Right lobe of liver (tissue), 6 donors: ENCODE results near the gene TMCO2. TPM values are rescaled to one million over a fixed set of nuclear protein-coding genes. Genes with fewer than 3 reads are reported as not detected.

ENCODE experiments used
- ATAC-seq, 4 donors: fragments of 200-7000 bp; cut with Tn5 transposase; one replicate each; pipeline ENCODE4 v1.9.1; 2020; ENCODE audit warnings: mild to moderate bottlenecking in 4 of 4, moderate library complexity in 4 of 4
- DNase-seq, 3 donors: peaks; one replicate each; pipeline ENCODE4 v3.0.0-alpha.2; 2020
- H3K27ac ChIP-seq, 3 donors: fragments of 200-600 bp; one replicate each; pipeline ENCODE4 v1.8.0; 2022
- H3K27me3 ChIP-seq, 2 donors: fragments of 200-600 bp; one replicate each; pipeline ENCODE4 v1.8.0; 2022
- H3K36me3 ChIP-seq, 4 donors: fragments of 200-600 bp; sonication (generic) in 1 of 4; one replicate each; pipeline versions ENCODE4 v1.5.1 to v1.8.0; 2017 to 2022; ENCODE audit warnings: control low read depth in 1 of 4
- H3K4me1 ChIP-seq, 4 donors: fragments of 200-600 bp; sonication (generic) in 1 of 4; one replicate each; pipeline versions ENCODE4 v1.5.1 to v1.8.0; 2017 to 2022; ENCODE audit warnings: control low read depth in 1 of 4
- H3K4me3 ChIP-seq, 3 donors: fragments of 200-600 bp; one replicate each; pipeline ENCODE4 v1.8.0; 2022
- H3K9me3 ChIP-seq, 4 donors: fragments of 200-600 bp; sonication (generic) in 1 of 4; one replicate each; pipeline versions ENCODE4 v1.5.1 to v1.8.0; 2017 to 2022; ENCODE audit warnings: control low read depth in 1 of 4
- POLR2A ChIP-seq: fragments of 450-650 bp; IDR thresholded peaks from one replicate; pipeline ENCODE4 v1.6.1; 2017; ENCODE audit warnings: antibody characterized with exemption, mild to moderate bottlenecking
- WGBS: methylation state at CpG from one replicate; pipeline ENCODE4 v1.1.6; 2018; ENCODE audit warnings: low coverage, low lambda C conversion rate; ENCODE audit not compliant: insufficient coverage; ENCODE audit errors: missing lambda C conversion rate; 5-methylcytosine and 5-hydroxymethylcytosine counted together
- intact Hi-C, 2 donors: fragments of 100-400 bp; cut with DNase I; formaldehyde crosslinking; loops; one replicate each; pipeline versions ENCODE4 v1.11.2 to v1.14.1; 2022
- long read RNA-seq: library from polyadenylated mRNA; unstranded; transcript quantifications from one replicate; pipeline ENCODE4 v2.0.0, GENCODE V29; 2019
- total RNA-seq, 6 experiments: library from RNA; depleted of rRNA in 2 of 6; stranded (reverse); fragments of >200 nt in 2 of 6; fragmentation: NEBNext Ultra II Directional in 3 of 6; extraction: Animal tissue kit (Norgen Biotek cat#: 25700) in 3 of 6; gene quantifications; one replicate each; pipeline versions ENCODE4 v1.1.0 to v1.2.4, GENCODE V29; 2016 to 2023
- TF ChIP-seq, protein P1 (sequence below), 4 donors: fragments of 200-600 bp in 3 of 4; fragments of 450-650 bp in 1 of 4; IDR thresholded peaks; one replicate each; pipeline versions ENCODE4 v1.5.1 to v1.8.0; 2016 to 2022; ENCODE audit warnings: antibody characterized with exemption in 4 of 4, mild to moderate bottlenecking in 2 of 4
- donor health status: DM: no; HTN: yes; CAD: no.
- donor health status: DM: no; HTN: no; CAD: no.
- donor health status: DM: no; HTN: no; CAD: no.
- donor health status: DM: no; HTN: yes; CAD: no.
- donor health status: DM: no; HTN: yes; CAD: no.

TMCO2 gene
- not detected for total RNA-seq
- long read RNA-seq = 0 reads

DNA sequence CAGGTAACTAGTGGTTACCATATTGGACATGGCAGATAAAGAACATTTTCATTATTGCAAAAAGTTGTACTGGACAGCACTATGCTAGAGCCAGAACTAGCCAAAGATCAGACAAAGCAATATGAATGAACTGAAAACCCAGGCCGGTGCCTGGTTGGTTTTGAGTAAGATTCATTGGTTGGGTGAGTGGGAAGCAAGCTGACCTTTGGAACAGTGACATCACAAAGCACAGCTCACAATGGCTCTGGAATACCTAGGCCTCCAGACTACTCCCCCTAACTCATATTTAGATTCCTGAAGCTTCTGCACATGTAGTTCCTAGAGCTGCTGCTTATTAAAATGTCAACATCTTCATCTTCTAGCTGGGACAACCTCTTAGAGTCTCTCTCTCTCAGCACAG is at the start of gene TMCO2:
TMCO2 (plus strand) TSS at position 283 of the 400 bp plus-strand sequence; CDS start at position 340, 57 bp downstream.
- Histone ChIP-seq H3K4me3 (no peak within 1 kb of the TSS), H3K36me3 (no peaks in the 10 kb centered on the region), H3K4me1 (no peaks in the 10 kb centered on the region), H3K9me3 (no peaks in the 10 kb centered on the region), H3K27ac (no peak within 1 kb of the TSS), H3K27me3 (no peaks in the 10 kb centered on the region)
- intact Hi-C loops = no loop called here
- no peak for TF ChIP-seq POLR2A
- TF ChIP-seq, protein P1, sequence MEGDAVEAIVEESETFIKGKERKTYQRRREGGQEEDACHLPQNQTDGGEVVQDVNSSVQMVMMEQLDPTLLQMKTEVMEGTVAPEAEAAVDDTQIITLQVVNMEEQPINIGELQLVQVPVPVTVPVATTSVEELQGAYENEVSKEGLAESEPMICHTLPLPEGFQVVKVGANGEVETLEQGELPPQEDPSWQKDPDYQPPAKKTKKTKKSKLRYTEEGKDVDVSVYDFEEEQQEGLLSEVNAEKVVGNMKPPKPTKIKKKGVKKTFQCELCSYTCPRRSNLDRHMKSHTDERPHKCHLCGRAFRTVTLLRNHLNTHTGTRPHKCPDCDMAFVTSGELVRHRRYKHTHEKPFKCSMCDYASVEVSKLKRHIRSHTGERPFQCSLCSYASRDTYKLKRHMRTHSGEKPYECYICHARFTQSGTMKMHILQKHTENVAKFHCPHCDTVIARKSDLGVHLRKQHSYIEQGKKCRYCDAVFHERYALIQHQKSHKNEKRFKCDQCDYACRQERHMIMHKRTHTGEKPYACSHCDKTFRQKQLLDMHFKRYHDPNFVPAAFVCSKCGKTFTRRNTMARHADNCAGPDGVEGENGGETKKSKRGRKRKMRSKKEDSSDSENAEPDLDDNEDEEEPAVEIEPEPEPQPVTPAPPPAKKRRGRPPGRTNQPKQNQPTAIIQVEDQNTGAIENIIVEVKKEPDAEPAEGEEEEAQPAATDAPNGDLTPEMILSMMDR (IDR thresholded peaks at IDR 0.05) = no peak
- peak in 3 of 4 donors; percentile 17 to 59 (median 23) for ATAC-seq
- no peak for DNase-seq
- WGBS = 33% methylated on average over 1 of the region's 1 CpG

DNA sequence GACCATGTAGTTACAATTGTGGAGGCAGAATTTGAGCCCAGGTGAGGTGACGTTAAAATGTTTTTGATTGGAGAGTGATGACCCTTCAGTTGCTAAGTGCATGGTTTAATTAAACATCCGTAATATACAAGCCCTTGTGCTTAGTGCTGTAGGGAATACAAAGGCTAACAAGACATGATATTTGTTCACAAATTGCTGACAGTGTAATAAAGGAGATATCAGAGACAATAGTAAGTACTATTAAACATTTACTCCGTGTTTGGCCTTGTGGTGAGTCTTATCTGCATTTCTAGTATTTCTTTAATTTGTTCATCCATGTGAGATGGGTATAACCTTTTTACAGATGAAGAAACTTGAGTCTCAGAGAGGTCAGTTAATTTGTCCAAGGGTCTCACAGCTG is 48.6 kb upstream of the TMCO2 start:
- Histone ChIP-seq H3K4me3 (no peak overlapping the region), H3K27ac (no peak overlapping the region), H3K36me3 (peaks cover 0 to 13% (median 3%) of the 10 kb centered on the region in 4 donors), H3K27me3 (no peaks in the 10 kb centered on the region), H3K9me3 (no peaks in the 10 kb centered on the region), H3K4me1 (no peaks in the 10 kb centered on the region)
- ATAC-seq (no peak), DNase-seq (no peak)
- WGBS = 85% methylated on average over 3 of the region's 3 CpGs
- intact Hi-C loops = no loop called here
- TF ChIP-seq, protein P1 (IDR thresholded peaks at IDR 0.05) = no peak
- TF ChIP-seq POLR2A = no peak

DNA sequence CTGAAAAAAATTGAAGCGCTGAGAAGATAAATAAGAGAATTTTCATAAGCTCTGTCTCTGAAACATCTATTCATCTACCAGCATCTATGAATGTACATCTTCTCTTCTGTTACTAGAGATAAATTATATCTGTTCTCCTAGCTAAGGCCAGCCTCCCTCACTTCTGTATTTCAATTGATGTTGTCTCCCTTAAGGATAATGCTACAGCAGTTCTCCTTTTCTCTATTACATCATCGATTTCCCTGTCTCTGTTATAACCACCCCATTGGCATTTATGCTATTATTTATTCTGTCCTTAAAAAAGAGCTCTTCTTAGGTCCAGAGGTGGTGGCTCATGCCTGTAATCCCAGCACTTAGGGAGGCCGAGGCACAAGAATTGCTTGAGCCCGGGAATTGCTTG is 42.9 kb upstream of the TMCO2 start:
- WGBS = 88% methylated on average over 4 of the region's 4 CpGs
- Histone ChIP-seq H3K27me3 (no peaks in the 10 kb centered on the region), H3K27ac (no peak overlapping the region), H3K9me3 (no peaks in the 10 kb centered on the region), H3K4me1 (no peaks in the 10 kb centered on the region), H3K4me3 (no peak overlapping the region), H3K36me3 (peaks cover 0 to 6% (median 3%) of the 10 kb centered on the region in 4 donors)
- ATAC-seq (no peak), DNase-seq (no peak)
- no peak for TF ChIP-seq POLR2A
- TF ChIP-seq, protein P1 (IDR thresholded peaks at IDR 0.05) = no peak
- intact Hi-C loops = no loop called here

DNA sequence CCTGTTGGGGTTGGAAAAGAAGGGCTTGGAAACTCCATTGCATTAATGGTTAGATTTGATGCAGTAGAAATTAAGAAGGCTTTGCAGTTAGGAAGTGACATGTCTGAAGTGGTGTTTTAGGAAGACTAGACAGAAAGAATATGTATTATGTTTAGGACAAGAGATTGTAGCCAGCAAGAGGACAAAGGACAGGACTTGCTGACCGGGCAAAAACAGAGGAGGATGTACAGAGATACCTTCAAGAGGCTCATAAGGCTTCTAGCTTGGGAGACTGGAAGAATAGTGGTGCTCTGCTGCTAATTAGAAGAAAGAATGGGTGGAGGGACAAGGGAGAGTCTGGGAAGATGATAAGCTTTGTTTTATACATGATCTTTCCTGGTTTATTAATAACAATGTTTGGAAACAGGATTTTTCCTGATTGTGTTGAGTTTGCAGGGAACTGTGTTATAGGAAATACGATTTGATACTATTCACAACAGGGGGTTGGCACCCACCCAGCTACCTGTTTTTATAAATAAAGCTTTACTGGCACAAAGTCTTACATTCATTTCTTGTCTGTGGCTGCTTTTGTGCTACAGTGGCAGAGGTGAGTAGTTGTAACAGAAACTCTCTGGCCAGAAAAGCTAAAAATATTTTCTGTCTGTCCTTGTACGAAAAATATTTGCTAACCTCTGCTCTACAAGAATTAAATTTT is 37.1 kb upstream of the TMCO2 start:
- 78% methylated on average over 3 of the region's 3 CpGs for WGBS
- H3K4me3 ChIP-seq = no peak overlapping the region
- H3K9me3 ChIP-seq = no peaks in the 10 kb centered on the region
- no peak for ATAC-seq
- no peak for DNase-seq
- peaks cover 0 to 6% (median 3%) of the 10 kb centered on the region in 4 donors for H3K36me3 ChIP-seq
- no peaks in the 10 kb centered on the region for H3K4me1 ChIP-seq
- H3K27me3 ChIP-seq = no peaks in the 10 kb centered on the region
- intact Hi-C loops = no loop called here
- no peak overlapping the region for H3K27ac ChIP-seq
- TF ChIP-seq, protein P1 (IDR thresholded peaks at IDR 0.05) = no peak
- no peak for TF ChIP-seq POLR2A
